Liver (tissue), 9 donors: ENCODE results near the gene PRMT7. TPM values are rescaled to one million over a fixed set of nuclear protein-coding genes. Genes with fewer than 3 reads are reported as not detected.

Source experiments
- DNase-seq: peaks from one replicate; pipeline ENCODE4 v3.0.0-alpha.2; 2017; ENCODE audit warnings: low spot score
- H3K27ac ChIP-seq, 2 donors: one replicate each; pipeline ENCODE4 v1.7.0; 2013; ENCODE audit warnings: inconsistent platforms in 2 of 2, low read length in 2 of 2, control low read depth in 1 of 2, low read depth in 1 of 2, mild to moderate bottlenecking in 1 of 2
- H3K27me3 ChIP-seq, 4 donors: one replicate each; pipeline versions ENCODE4 v1.6.1 to v1.7.0; 2013; ENCODE audit warnings: low read length in 3 of 4, inconsistent platforms in 1 of 4, mild to moderate bottlenecking in 1 of 4, moderate library complexity in 1 of 4; ENCODE audit not compliant: control insufficient read depth in 4 of 4, insufficient read depth in 4 of 4
- H3K36me3 ChIP-seq, 4 donors: one replicate each; pipeline versions ENCODE4 v1.6.1 to v1.7.0; 2013; ENCODE audit warnings: low read length in 3 of 4, mild to moderate bottlenecking in 3 of 4, low read depth in 1 of 4, moderate library complexity in 1 of 4; ENCODE audit not compliant: control insufficient read depth in 4 of 4, insufficient read depth in 3 of 4
- H3K4me1 ChIP-seq, 4 donors: one replicate each; pipeline versions ENCODE4 v1.6.1 to v1.7.0; 2013; ENCODE audit warnings: low read length in 3 of 4, mild to moderate bottlenecking in 3 of 4, moderate library complexity in 1 of 4; ENCODE audit not compliant: control insufficient read depth in 4 of 4, insufficient read depth in 4 of 4
- H3K4me3 ChIP-seq, 3 donors: one replicate each; pipeline versions ENCODE4 v1.6.1 to v1.7.0; 2013; ENCODE audit warnings: low read length in 3 of 3, control low read depth in 1 of 3, low read depth in 1 of 3, mild to moderate bottlenecking in 1 of 3
- H3K9ac ChIP-seq, 2 donors: one replicate each; pipeline ENCODE4 v1.7.0; 2013; ENCODE audit warnings: low read length in 2 of 2, mild to moderate bottlenecking in 2 of 2, moderate library complexity in 2 of 2, control low read depth in 1 of 2, low read depth in 1 of 2
- H3K9me3 ChIP-seq, 4 donors: one replicate each; pipeline versions ENCODE4 v1.6.1 to v1.7.0; 2013; ENCODE audit warnings: low read length in 3 of 4; ENCODE audit not compliant: control insufficient read depth in 4 of 4
- EGR1 ChIP-seq, 2 donors: IDR thresholded peaks; 2 replicates each; pipeline ENCODE4 v1.6.1; 2016 to 2018; ENCODE audit warnings: antibody characterized with exemption in 2 of 2, low read depth in 2 of 2
- FOXA1 ChIP-seq: IDR thresholded peaks from 2 replicates; pipeline ENCODE4 v1.6.1; 2016; ENCODE audit warnings: antibody characterized with exemption
- FOXA2 ChIP-seq: IDR thresholded peaks from 2 replicates; pipeline ENCODE4 v1.6.1; 2016; ENCODE audit warnings: antibody characterized with exemption
- GABPA ChIP-seq, 2 donors: IDR thresholded peaks in 1 of 2; conservative IDR thresholded peaks in 1 of 2; 2 replicates each; pipeline ENCODE4 v1.6.1; 2016; ENCODE audit warnings: antibody characterized with exemption in 2 of 2, mild to moderate bottlenecking in 1 of 2, moderate library complexity in 1 of 2
- HNF4A ChIP-seq, 2 donors: conservative IDR thresholded peaks; 2 replicates each; pipeline ENCODE4 v1.6.1; 2016; ENCODE audit warnings: antibody characterized with exemption in 2 of 2, mild to moderate bottlenecking in 2 of 2
- JUND ChIP-seq, 2 donors: IDR thresholded peaks; 2 replicates each; pipeline ENCODE4 v1.6.1; 2016; ENCODE audit warnings: antibody characterized with exemption in 2 of 2
- NR2F2 ChIP-seq: IDR thresholded peaks from 2 replicates; pipeline ENCODE4 v1.6.1; 2016; ENCODE audit warnings: antibody characterized with exemption
- RAD21 ChIP-seq, 2 donors: IDR thresholded peaks; 2 replicates each; pipeline ENCODE4 v1.6.1; 2016; ENCODE audit warnings: antibody characterized with exemption in 2 of 2, mild to moderate bottlenecking in 2 of 2
- RXRA ChIP-seq, 2 donors: IDR thresholded peaks; 2 replicates each; pipeline ENCODE4 v1.6.1; 2017 to 2018; ENCODE audit warnings: antibody characterized with exemption in 2 of 2, mild to moderate bottlenecking in 1 of 2
- SP1 ChIP-seq: IDR thresholded peaks from 2 replicates; pipeline ENCODE4 v1.6.1; 2018; ENCODE audit warnings: antibody characterized with exemption, mild to moderate bottlenecking
- TAF1 ChIP-seq: conservative IDR thresholded peaks from 2 replicates; pipeline ENCODE4 v1.6.1; 2016; ENCODE audit warnings: antibody characterized with exemption, mild to moderate bottlenecking
- YY1 ChIP-seq: IDR thresholded peaks from 2 replicates; pipeline ENCODE4 v1.6.1; 2016; ENCODE audit warnings: antibody characterized with exemption, mild to moderate bottlenecking
- WGBS: extraction: QIAGEN DNeasy Blood & Tissue Kit; methylation state at CpG from one replicate; pipeline ENCODE4 v1.1.7; 2013; 5-methylcytosine and 5-hydroxymethylcytosine counted together
- polyA plus RNA-seq, 2 donors: library from polyadenylated mRNA; stranded (reverse) in 1 of 2; unstranded in 1 of 2; fragments of 200-250 nt in 1 of 2; fragments of >200 nt in 1 of 2; fragmentation: Nextera tagmentation in 1 of 2; extraction: Ambion mirVana in 1 of 2; gene quantifications; one replicate each; pipeline versions ENCODE4 v1.2.1 to v1.2.3, GENCODE V29; 2013 to 2015
- total RNA-seq, 2 donors: library from RNA; depleted of rRNA; stranded (reverse); fragments of >200 nt; gene quantifications; one replicate each; pipeline ENCODE4 v1.2.3, GENCODE V29; 2014
- TF ChIP-seq, protein P1 (sequence below): IDR thresholded peaks from 2 replicates; pipeline ENCODE4 v1.6.1; 2016; ENCODE audit warnings: antibody characterized with exemption
- TF ChIP-seq, protein P2 (sequence below): IDR thresholded peaks from 2 replicates; pipeline ENCODE4 v1.6.1; 2016; ENCODE audit warnings: antibody characterized with exemption
- TF ChIP-seq, protein P3 (sequence below): IDR thresholded peaks from 2 replicates; pipeline ENCODE4 v1.6.1; 2016; ENCODE audit warnings: antibody characterized with exemption
- donor health status: healthy.
- donor health status: healthy.
- donor health status: healthy.
- donor health status: healthy.
- donor health status: healthy.

The PRMT7 gene
- total and polyA plus RNA-seq, 4 donors, result 10.7 to 31.5 (median 17.5) TPM

DNA sequence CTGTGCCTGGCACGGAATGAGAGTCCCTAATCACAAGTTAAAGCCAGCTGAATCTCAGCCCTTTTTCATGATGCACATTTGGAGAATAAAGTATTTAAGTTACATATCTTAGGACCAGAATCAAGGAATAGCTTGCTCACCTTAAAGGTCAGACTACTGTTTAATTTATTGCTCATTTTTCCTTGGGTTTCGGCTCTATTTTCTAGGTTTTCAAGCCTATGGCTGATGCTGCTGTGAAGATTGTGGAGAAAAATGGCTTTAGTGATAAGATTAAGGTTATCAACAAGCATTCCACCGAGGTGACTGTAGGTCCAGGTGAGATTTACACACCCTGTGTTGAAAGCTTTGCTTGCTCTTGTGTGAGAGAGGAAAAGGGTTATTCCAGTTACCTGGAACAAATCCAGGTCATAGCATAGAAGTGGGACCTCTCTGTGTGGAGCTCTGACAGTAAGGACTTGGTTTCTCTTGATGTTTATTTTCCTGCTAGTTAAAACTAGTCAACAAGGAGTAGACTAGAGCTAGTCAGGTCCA, 18.1 kb downstream of the PRMT7 start:
- Histone ChIP-seq H3K27ac (no peak overlapping the region), H3K36me3 (peaks cover 7 to 20% (median 14%) of the 10 kb centered on the region in 4 donors), H3K9ac (no peak overlapping the region), H3K9me3 (no peaks in the 10 kb centered on the region), H3K4me1 (peaks cover 0 to 27% (median 22%) of the 10 kb centered on the region in 4 donors), H3K27me3 (no peaks in the 10 kb centered on the region), H3K4me3 (no peak overlapping the region)
- TF ChIP-seq TAF1 (no peak), HNF4A (conservative IDR thresholded peaks at IDR 0.05) (no peak), FOXA1 (no peak), JUND (IDR thresholded peaks at IDR 0.05) (no peak), EGR1 (IDR thresholded peaks at IDR 0.05; ENCODE audit: low read depth in 2 of 2) (no peak)
- TF ChIP-seq, protein P1, sequence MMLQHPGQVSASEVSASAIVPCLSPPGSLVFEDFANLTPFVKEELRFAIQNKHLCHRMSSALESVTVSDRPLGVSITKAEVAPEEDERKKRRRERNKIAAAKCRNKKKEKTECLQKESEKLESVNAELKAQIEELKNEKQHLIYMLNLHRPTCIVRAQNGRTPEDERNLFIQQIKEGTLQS, result no peak
- DNase-seq, result no peak
- 36% methylated on average over 3 of the region's 3 CpGs for WGBS

DNA sequence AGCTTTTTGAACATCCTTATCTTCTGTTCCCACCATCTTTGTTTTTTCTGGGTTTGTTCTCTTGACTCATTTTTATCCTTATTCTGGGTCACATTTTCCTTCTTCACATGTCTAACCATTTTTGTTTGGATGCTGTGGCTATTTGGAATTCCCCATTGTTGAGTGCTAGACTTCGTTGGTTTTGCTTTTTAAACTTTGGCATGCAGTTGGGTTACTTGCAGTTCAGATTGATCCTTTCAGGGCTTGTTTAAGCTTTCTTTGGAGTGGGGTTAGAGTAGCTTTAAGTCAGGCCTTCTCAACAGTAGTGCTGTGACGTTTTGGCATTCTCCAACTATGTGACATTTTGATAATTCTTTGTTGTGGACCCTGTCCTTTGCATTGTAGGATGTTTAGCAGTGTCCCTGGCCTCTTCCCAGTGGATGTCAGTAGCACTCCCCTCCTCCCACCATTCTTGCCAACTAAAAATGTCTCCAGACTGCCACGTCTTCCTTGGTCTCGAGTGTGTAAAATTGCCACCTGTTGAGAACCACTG, 21.1 kb downstream of the PRMT7 start:
- Histone ChIP-seq H3K27me3 (no peaks in the 10 kb centered on the region), H3K4me3 (no peak overlapping the region), H3K4me1 (peaks cover 0 to 27% (median 22%) of the 10 kb centered on the region in 4 donors), H3K27ac (peak overlapping the region; percentile 58 to 69), H3K36me3 (peaks cover 0 to 4% (median under 1%) of the 10 kb centered on the region in 4 donors), H3K9me3 (no peaks in the 10 kb centered on the region), H3K9ac (no peak overlapping the region)
- DNase-seq, result no peak
- WGBS, result 20% methylated on average over 4 of the region's 4 CpGs
- TF ChIP-seq RAD21 (IDR thresholded peaks at IDR 0.05) (no peak), FOXA2 (no peak), GABPA (IDR thresholded peaks at IDR 0.05 in 1 of 2, conservative IDR thresholded peaks at IDR 0.05 in 1 of 2) (no peak), TAF1 (no peak), SP1 (no peak)

DNA sequence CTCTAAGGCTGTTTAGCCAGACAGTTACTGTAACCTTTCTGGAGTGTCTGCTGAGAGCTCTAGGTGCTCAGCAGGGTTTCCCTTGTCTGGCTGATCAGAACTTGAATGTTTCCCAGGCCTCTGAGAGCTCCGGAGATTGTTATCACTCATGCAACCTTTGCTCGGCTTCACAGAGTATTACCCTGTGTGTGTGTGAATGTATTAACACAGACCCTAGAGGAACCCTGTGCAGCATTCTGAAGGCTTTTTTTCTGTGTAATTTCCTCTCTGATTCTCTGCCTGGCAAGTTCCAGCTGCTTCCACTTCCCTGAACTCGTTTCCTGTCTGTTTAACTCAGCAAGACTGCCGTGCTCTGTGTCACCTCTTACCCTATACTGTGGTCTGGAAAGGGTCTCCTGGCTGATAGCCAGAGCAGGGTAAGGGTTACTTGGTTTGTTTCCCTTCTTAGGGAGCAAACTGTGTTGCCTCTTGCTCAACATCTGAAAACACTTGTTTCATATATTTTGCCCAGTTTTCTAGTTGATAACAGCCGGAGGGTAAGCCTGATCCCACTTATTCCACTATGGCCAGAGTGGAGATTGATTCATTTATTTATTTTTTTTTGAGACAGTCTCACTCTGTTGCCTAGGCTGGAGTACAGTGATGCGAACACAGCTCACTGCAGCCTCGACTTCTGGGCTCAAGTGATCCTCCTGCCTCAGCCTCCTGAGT, 21.7 kb downstream of the PRMT7 start:
- WGBS, result 36% methylated on average over 7 of the region's 7 CpGs
- Histone ChIP-seq H3K4me1 (peaks cover 0 to 27% (median 22%) of the 10 kb centered on the region in 4 donors), H3K27ac (peak overlapping the region; percentile 58 to 69), H3K9ac (no peak overlapping the region), H3K27me3 (no peaks in the 10 kb centered on the region), H3K9me3 (no peaks in the 10 kb centered on the region), H3K4me3 (no peak overlapping the region), H3K36me3 (peaks cover 0 to 8% (median 3%) of the 10 kb centered on the region in 4 donors)
- TF ChIP-seq NR2F2, result peak; percentile 89
- TF ChIP-seq, protein P2, sequence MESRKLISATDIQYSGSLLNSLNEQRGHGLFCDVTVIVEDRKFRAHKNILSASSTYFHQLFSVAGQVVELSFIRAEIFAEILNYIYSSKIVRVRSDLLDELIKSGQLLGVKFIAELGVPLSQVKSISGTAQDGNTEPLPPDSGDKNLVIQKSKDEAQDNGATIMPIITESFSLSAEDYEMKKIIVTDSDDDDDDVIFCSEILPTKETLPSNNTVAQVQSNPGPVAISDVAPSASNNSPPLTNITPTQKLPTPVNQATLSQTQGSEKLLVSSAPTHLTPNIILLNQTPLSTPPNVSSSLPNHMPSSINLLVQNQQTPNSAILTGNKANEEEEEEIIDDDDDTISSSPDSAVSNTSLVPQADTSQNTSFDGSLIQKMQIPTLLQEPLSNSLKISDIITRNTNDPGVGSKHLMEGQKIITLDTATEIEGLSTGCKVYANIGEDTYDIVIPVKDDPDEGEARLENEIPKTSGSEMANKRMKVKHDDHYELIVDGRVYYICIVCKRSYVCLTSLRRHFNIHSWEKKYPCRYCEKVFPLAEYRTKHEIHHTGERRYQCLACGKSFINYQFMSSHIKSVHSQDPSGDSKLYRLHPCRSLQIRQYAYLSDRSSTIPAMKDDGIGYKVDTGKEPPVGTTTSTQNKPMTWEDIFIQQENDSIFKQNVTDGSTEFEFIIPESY, result no peak
- TF ChIP-seq, protein P3, sequence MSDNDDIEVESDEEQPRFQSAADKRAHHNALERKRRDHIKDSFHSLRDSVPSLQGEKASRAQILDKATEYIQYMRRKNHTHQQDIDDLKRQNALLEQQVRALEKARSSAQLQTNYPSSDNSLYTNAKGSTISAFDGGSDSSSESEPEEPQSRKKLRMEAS, result peak; percentile 58
- TF ChIP-seq FOXA1, result no peak
- peak; percentile 62 for TF ChIP-seq SP1
- TF ChIP-seq HNF4A (conservative IDR thresholded peaks at IDR 0.05), result peak; percentile 28 to 58
- no peak for TF ChIP-seq YY1
- peak; percentile 7 to 26 for TF ChIP-seq RXRA (IDR thresholded peaks at IDR 0.05)
- DNase-seq, result peak; percentile 49
